Mesendoderm (in vitro differentiated cells): Measurements from ENCODE around the gene MTNR1A.

Source experiments
- DNase-seq: peaks from one replicate; pipeline ENCODE4 v3.0.0; 2013
- H2AK5ac ChIP-seq: 2 replicates; pipeline ENCODE4 v1.6.1; 2013; ENCODE audit warnings: low read length, inconsistent platforms
- H2BK120ac ChIP-seq: 2 replicates; pipeline ENCODE4 v1.6.1; 2013; ENCODE audit warnings: low read depth, mild to moderate bottlenecking, low read length, moderate library complexity, mixed read lengths
- H2BK15ac ChIP-seq: replicated peaks from 2 replicates; pipeline ENCODE4 v1.6.1; 2013; ENCODE audit warnings: low read depth, mild to moderate bottlenecking, moderate library complexity
- H2BK5ac ChIP-seq: 2 replicates; pipeline ENCODE4 v1.6.1; 2013; ENCODE audit warnings: low read length, inconsistent platforms
- H3K18ac ChIP-seq: 2 replicates; pipeline ENCODE4 v1.6.1; 2013; ENCODE audit warnings: mild to moderate bottlenecking, low read length, mixed read lengths
- H3K23ac ChIP-seq: one replicate; pipeline ENCODE4 v1.6.1; 2013; ENCODE audit warnings: low read length
- H3K27ac ChIP-seq: 2 replicates; pipeline ENCODE4 v1.5.1; 2013; ENCODE audit warnings: low read depth, mild to moderate bottlenecking, inconsistent platforms, low read length, moderate library complexity
- H3K27me3 ChIP-seq: 2 replicates; pipeline ENCODE4 v1.6.1; 2013; ENCODE audit warnings: low read length, control low read depth, mild to moderate bottlenecking, inconsistent platforms; ENCODE audit not compliant: insufficient read depth, poor library complexity
- H3K36me3 ChIP-seq: 2 replicates; pipeline ENCODE4 v1.6.1; 2013; ENCODE audit warnings: low read length, inconsistent platforms; ENCODE audit not compliant: control insufficient read depth, insufficient read depth
- H3K4ac ChIP-seq: one replicate; pipeline ENCODE4 v1.6.1; 2013; ENCODE audit warnings: low read depth, mild to moderate bottlenecking, low read length, moderate library complexity
- H3K4me1 ChIP-seq: 2 replicates; pipeline ENCODE4 v1.6.1; 2013; ENCODE audit warnings: low read depth, low read length, inconsistent platforms; ENCODE audit not compliant: control insufficient read depth
- H3K4me2 ChIP-seq: 2 replicates; pipeline ENCODE4 v1.6.1; 2013; ENCODE audit warnings: low read length
- H3K4me3 ChIP-seq: 2 replicates; pipeline ENCODE4 v1.5.1; 2013; ENCODE audit warnings: mild to moderate bottlenecking, low read length
- H3K56ac ChIP-seq: one replicate; pipeline ENCODE4 v1.6.1; 2013; ENCODE audit warnings: low read length
- H3K79me1 ChIP-seq: 2 replicates; pipeline ENCODE4 v1.6.1; 2013; ENCODE audit warnings: low read length, inconsistent platforms
- H3K79me2 ChIP-seq: 2 replicates; pipeline ENCODE4 v1.6.1; 2013; ENCODE audit warnings: mild to moderate bottlenecking, low read length; ENCODE audit not compliant: control insufficient read depth, insufficient read depth
- H3K9ac ChIP-seq: 2 replicates; pipeline ENCODE4 v1.6.1; 2013; ENCODE audit warnings: low read length, inconsistent platforms
- H4K5ac ChIP-seq: one replicate; pipeline ENCODE4 v1.6.1; 2013; ENCODE audit warnings: low read length
- H4K8ac ChIP-seq: one replicate; pipeline ENCODE4 v1.6.1; 2013; ENCODE audit warnings: low read depth, mild to moderate bottlenecking, control low read depth, low read length, moderate library complexity
- WGBS: extraction: QIAGEN DNeasy Blood & Tissue Kit; methylation state at CpG from one replicate; pipeline ENCODE4 v1.1.7; 2013; ENCODE audit warnings: low lambda C conversion rate, missing lambda C conversion rate; ENCODE audit not compliant: insufficient coverage; ENCODE audit errors: extremely low coverage; 5-methylcytosine and 5-hydroxymethylcytosine counted together

Gene MTNR1A

GRCh38 chr4:186500721-186501304, 54.6 kb downstream of the MTNR1A start:
- Histone ChIP-seq H3K56ac (no peak overlapping the region), H3K18ac (no peak overlapping the region), H4K5ac (no peak overlapping the region), H3K79me1 (no peaks in the 10 kb centered on the region), H3K27me3 (no peaks in the 10 kb centered on the region), H3K36me3 (no peaks in the 10 kb centered on the region), H3K4me2 (no peak overlapping the region), H3K27ac (no peak overlapping the region), H3K79me2 (no peaks in the 10 kb centered on the region), H3K4ac (no peak overlapping the region), H2BK5ac (no peak overlapping the region), H4K8ac (no peak overlapping the region), H2AK5ac (no peak overlapping the region), H2BK120ac (no peak overlapping the region), H3K4me1 (no peaks in the 10 kb centered on the region), H3K23ac (no peak overlapping the region), H3K9ac (no peak overlapping the region), H3K4me3 (no peak overlapping the region), H2BK15ac (no peak overlapping the region)
- no peak for DNase-seq
- no CpG with 5 or more reads among the region's 39 CpGs for WGBS

- no peak for DNase-seq
- no peak overlapping the region for H3K4ac ChIP-seq
Measured at GRCh38 chr4:186499467-186499866, 55.9 kb downstream of the MTNR1A start.

GRCh38 chr4:186497043-186497442, 58.3 kb downstream of the MTNR1A start:
- no peak for DNase-seq
- Histone ChIP-seq H3K18ac (no peak overlapping the region), H4K8ac (no peak overlapping the region), H3K27ac (no peak overlapping the region), H2BK120ac (no peak overlapping the region), H3K4me1 (no peaks in the 10 kb centered on the region), H3K27me3 (no peaks in the 10 kb centered on the region), H3K9ac (no peak overlapping the region), H2BK15ac (no peak overlapping the region), H4K5ac (no peak overlapping the region), H3K79me2 (no peaks in the 10 kb centered on the region), H2AK5ac (no peak overlapping the region), H2BK5ac (no peak overlapping the region), H3K23ac (no peak overlapping the region), H3K4me2 (no peak overlapping the region), H3K79me1 (no peaks in the 10 kb centered on the region), H3K56ac (no peak overlapping the region), H3K4ac (no peak overlapping the region), H3K4me3 (no peak overlapping the region), H3K36me3 (no peaks in the 10 kb centered on the region)
- no CpG with 5 or more reads among the region's 8 CpGs for WGBS

More at GRCh38 chr4:186499467-186499866, 55.9 kb downstream of the MTNR1A start:
- no peak overlapping the region for H2BK120ac ChIP-seq
- H2BK5ac ChIP-seq = no peak overlapping the region
- H2BK15ac ChIP-seq = no peak overlapping the region
- no peaks in the 10 kb centered on the region for H3K79me1 ChIP-seq
- no peak overlapping the region for H3K18ac ChIP-seq
- H3K27me3 ChIP-seq = no peaks in the 10 kb centered on the region
- H3K79me2 ChIP-seq = no peaks in the 10 kb centered on the region
- no peak overlapping the region for H3K27ac ChIP-seq
- no peak overlapping the region for H2AK5ac ChIP-seq
- no peak overlapping the region for H4K8ac ChIP-seq
- H3K36me3 ChIP-seq = no peaks in the 10 kb centered on the region
- no CpG with 5 or more reads among the region's 4 CpGs for WGBS
- no peak overlapping the region for H3K56ac ChIP-seq
- no peaks in the 10 kb centered on the region for H3K4me1 ChIP-seq
- H4K5ac ChIP-seq = no peak overlapping the region
- no peak overlapping the region for H3K23ac ChIP-seq
- H3K4me3 ChIP-seq = no peak overlapping the region
- H3K4me2 ChIP-seq = no peak overlapping the region
- H3K9ac ChIP-seq = no peak overlapping the region

GRCh38 chr4:186494496-186494895, 60.9 kb downstream of the MTNR1A start:
- Histone ChIP-seq H2BK120ac (no peak overlapping the region), H2BK15ac (no peak overlapping the region), H3K18ac (no peak overlapping the region), H4K5ac (no peak overlapping the region), H3K4me3 (no peak overlapping the region), H3K4me2 (no peak overlapping the region), H2AK5ac (no peak overlapping the region), H3K4me1 (no peaks in the 10 kb centered on the region), H3K79me1 (no peaks in the 10 kb centered on the region), H3K79me2 (no peaks in the 10 kb centered on the region), H3K36me3 (no peaks in the 10 kb centered on the region), H3K23ac (no peak overlapping the region), H3K56ac (no peak overlapping the region), H3K9ac (no peak overlapping the region), H3K27ac (no peak overlapping the region), H4K8ac (no peak overlapping the region), H2BK5ac (no peak overlapping the region), H3K27me3 (no peaks in the 10 kb centered on the region), H3K4ac (no peak overlapping the region)
- DNase-seq = no peak
- no CpG with 5 or more reads among the region's 1 CpG for WGBS

GRCh38 chr4:186487726-186488125, 67.6 kb downstream of the MTNR1A start:
- Histone ChIP-seq H4K5ac (no peak overlapping the region), H2BK5ac (no peak overlapping the region), H3K79me1 (no peaks in the 10 kb centered on the region), H3K18ac (no peak overlapping the region), H3K9ac (no peak overlapping the region), H3K23ac (no peak overlapping the region), H3K4ac (no peak overlapping the region), H3K79me2 (no peaks in the 10 kb centered on the region), H2BK120ac (no peak overlapping the region), H4K8ac (no peak overlapping the region), H2AK5ac (no peak overlapping the region), H3K56ac (no peak overlapping the region), H2BK15ac (no peak overlapping the region), H3K4me2 (no peak overlapping the region), H3K4me3 (no peak overlapping the region), H3K36me3 (no peaks in the 10 kb centered on the region), H3K27me3 (no peaks in the 10 kb centered on the region), H3K27ac (no peak overlapping the region), H3K4me1 (no peaks in the 10 kb centered on the region)
- WGBS = no CpG with 5 or more reads among the region's 9 CpGs
- no peak for DNase-seq

GRCh38 chr4:186486172-186486571, 69.2 kb downstream of the MTNR1A start:
- no peaks in the 10 kb centered on the region for H3K4me1 ChIP-seq
- no CpG with 5 or more reads among the region's 11 CpGs for WGBS
- H3K27ac ChIP-seq = no peak overlapping the region
- H2BK5ac ChIP-seq = no peak overlapping the region
- no peak overlapping the region for H3K4ac ChIP-seq
- no peak overlapping the region for H2BK120ac ChIP-seq
- no peak overlapping the region for H4K8ac ChIP-seq
- no peak overlapping the region for H2BK15ac ChIP-seq
- H3K4me3 ChIP-seq = no peak overlapping the region
- no peaks in the 10 kb centered on the region for H3K27me3 ChIP-seq
- no peak for DNase-seq
- no peak overlapping the region for H3K9ac ChIP-seq
- H3K18ac ChIP-seq = no peak overlapping the region
- peak overlapping the region; percentile 3 for H3K4me2 ChIP-seq
- H2AK5ac ChIP-seq = no peak overlapping the region
- no peaks in the 10 kb centered on the region for H3K79me1 ChIP-seq
- H3K79me2 ChIP-seq = no peaks in the 10 kb centered on the region
- H3K56ac ChIP-seq = peak overlapping the region; percentile 50
- no peaks in the 10 kb centered on the region for H3K36me3 ChIP-seq
- no peak overlapping the region for H3K23ac ChIP-seq
- no peak overlapping the region for H4K5ac ChIP-seq
